ENCODE results near the gene KCNIP3. TPM values are rescaled to one million over a fixed set of nuclear protein-coding genes. Genes with fewer than 3 reads are reported as not detected.

KCNIP3 gene
- total RNA-seq, 1 donor from 2014 or later = 7.2 TPM

- H3K27me3 ChIP-seq (ENCODE audit: control insufficient read depth, insufficient read depth, low read length) = peaks cover 3% of the 10 kb centered on the region
- DNase-seq (ENCODE audit: low read depth) = no peak
- no peak overlapping the region for H3K4me3 ChIP-seq (ENCODE audit: low read depth, low read length)
- no peaks in the 10 kb centered on the region for H3K36me3 ChIP-seq (ENCODE audit: control insufficient read depth, insufficient read depth, low read length)
- no peak for TF ChIP-seq CTCF (IDR thresholded peaks at IDR 0.05; ENCODE audit: insufficient read depth, low read length, poor library complexity, severe bottlenecking)
Measured at GRCh38 chr2:95264624-95265023, 32.5 kb upstream of the KCNIP3 start.

- DNase-seq (ENCODE audit: low read depth) = no peak
- no peaks in the 10 kb centered on the region for H3K36me3 ChIP-seq (ENCODE audit: control insufficient read depth, insufficient read depth, low read length)
- no peak overlapping the region for H3K4me3 ChIP-seq (ENCODE audit: low read depth, low read length)
- peaks cover 3% of the 10 kb centered on the region for H3K27me3 ChIP-seq (ENCODE audit: control insufficient read depth, insufficient read depth, low read length)
- no peak for TF ChIP-seq CTCF (IDR thresholded peaks at IDR 0.05; ENCODE audit: insufficient read depth, low read length, poor library complexity, severe bottlenecking)
Measured at GRCh38 chr2:95265182-95265581, 32.0 kb upstream of the KCNIP3 start.

- H3K36me3 ChIP-seq (ENCODE audit: control insufficient read depth, insufficient read depth, low read length) = no peaks in the 10 kb centered on the region
- DNase-seq (ENCODE audit: low read depth) = no peak
- H3K27me3 ChIP-seq (ENCODE audit: control insufficient read depth, insufficient read depth, low read length) = peaks cover 3% of the 10 kb centered on the region
- TF ChIP-seq CTCF (IDR thresholded peaks at IDR 0.05; ENCODE audit: insufficient read depth, low read length, poor library complexity, severe bottlenecking) = no peak
- H3K4me3 ChIP-seq (ENCODE audit: low read depth, low read length) = no peak overlapping the region
Measured at GRCh38 chr2:95266781-95267430, 30.2 kb upstream of the KCNIP3 start.

- TF ChIP-seq CTCF (IDR thresholded peaks at IDR 0.05; ENCODE audit: insufficient read depth, low read length, poor library complexity, severe bottlenecking) = no peak
- no peak overlapping the region for H3K4me3 ChIP-seq (ENCODE audit: low read depth, low read length)
- no peaks in the 10 kb centered on the region for H3K36me3 ChIP-seq (ENCODE audit: control insufficient read depth, insufficient read depth, low read length)
- peaks cover 3% of the 10 kb centered on the region for H3K27me3 ChIP-seq (ENCODE audit: control insufficient read depth, insufficient read depth, low read length)
- no peak for DNase-seq (ENCODE audit: low read depth)
Measured at GRCh38 chr2:95267458-95268210, 29.5 kb upstream of the KCNIP3 start.

- no peak for TF ChIP-seq CTCF (IDR thresholded peaks at IDR 0.05; ENCODE audit: insufficient read depth, low read length, poor library complexity, severe bottlenecking)
- Histone ChIP-seq H3K4me3 (ENCODE audit: low read depth, low read length) (no peak overlapping the region), H3K27me3 (ENCODE audit: control insufficient read depth, insufficient read depth, low read length) (peaks cover 3% of the 10 kb centered on the region), H3K36me3 (ENCODE audit: control insufficient read depth, insufficient read depth, low read length) (no peaks in the 10 kb centered on the region)
- no peak for DNase-seq (ENCODE audit: low read depth)
Measured at GRCh38 chr2:95268211-95269035, 28.7 kb upstream of the KCNIP3 start.

All from kidney epithelial cell (primary cell).